ENCODE data around the gene IL33. TPM values are rescaled to one million over a fixed set of nuclear protein-coding genes. Genes with fewer than 3 reads are reported as not detected.

Gene IL33
- total RNA-seq, 2 donors from 2014 or later: 69.7 to 160 TPM

DNA sequence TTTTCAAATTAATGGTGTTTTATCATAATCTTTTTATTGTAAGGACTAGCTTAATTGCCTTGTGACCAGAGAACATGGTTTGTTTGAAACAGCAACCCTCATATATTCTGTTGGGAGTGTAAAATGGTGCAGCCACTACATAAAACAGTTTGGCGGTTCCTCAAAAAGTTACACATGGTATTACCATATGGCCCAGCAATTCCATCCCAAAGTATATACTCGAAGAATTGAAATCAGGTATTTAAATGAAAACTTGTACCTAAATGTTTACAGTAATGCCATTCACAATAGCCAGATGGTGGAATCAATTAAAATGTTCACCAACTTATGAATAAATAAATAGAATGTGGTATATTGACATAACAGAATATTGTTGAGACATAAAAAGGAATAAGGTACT is 14.8 kb upstream of the IL33 start:
- no peaks in the 10 kb centered on the region for H3K27me3 ChIP-seq (replicated peaks; ENCODE audit: insufficient read depth)
- H3K27ac ChIP-seq: no peak overlapping the region
- no peak overlapping the region for H3K4me3 ChIP-seq
- no peak for DNase-seq (ENCODE audit: low spot score)
- no peaks in the 10 kb centered on the region for H3K36me3 ChIP-seq
- TF ChIP-seq, protein P1, sequence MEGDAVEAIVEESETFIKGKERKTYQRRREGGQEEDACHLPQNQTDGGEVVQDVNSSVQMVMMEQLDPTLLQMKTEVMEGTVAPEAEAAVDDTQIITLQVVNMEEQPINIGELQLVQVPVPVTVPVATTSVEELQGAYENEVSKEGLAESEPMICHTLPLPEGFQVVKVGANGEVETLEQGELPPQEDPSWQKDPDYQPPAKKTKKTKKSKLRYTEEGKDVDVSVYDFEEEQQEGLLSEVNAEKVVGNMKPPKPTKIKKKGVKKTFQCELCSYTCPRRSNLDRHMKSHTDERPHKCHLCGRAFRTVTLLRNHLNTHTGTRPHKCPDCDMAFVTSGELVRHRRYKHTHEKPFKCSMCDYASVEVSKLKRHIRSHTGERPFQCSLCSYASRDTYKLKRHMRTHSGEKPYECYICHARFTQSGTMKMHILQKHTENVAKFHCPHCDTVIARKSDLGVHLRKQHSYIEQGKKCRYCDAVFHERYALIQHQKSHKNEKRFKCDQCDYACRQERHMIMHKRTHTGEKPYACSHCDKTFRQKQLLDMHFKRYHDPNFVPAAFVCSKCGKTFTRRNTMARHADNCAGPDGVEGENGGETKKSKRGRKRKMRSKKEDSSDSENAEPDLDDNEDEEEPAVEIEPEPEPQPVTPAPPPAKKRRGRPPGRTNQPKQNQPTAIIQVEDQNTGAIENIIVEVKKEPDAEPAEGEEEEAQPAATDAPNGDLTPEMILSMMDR (IDR thresholded peaks at IDR 0.05): no peak
- H3K9me3 ChIP-seq: no peaks in the 10 kb centered on the region
- no peak for ATAC-seq (ENCODE audit: insufficient number of reproducible peaks, low FRiP score, low read depth)
- no peaks in the 10 kb centered on the region for H3K4me1 ChIP-seq (ENCODE audit: control insufficient read depth in 1 of 2, low read depth in 2 of 2)

DNA sequence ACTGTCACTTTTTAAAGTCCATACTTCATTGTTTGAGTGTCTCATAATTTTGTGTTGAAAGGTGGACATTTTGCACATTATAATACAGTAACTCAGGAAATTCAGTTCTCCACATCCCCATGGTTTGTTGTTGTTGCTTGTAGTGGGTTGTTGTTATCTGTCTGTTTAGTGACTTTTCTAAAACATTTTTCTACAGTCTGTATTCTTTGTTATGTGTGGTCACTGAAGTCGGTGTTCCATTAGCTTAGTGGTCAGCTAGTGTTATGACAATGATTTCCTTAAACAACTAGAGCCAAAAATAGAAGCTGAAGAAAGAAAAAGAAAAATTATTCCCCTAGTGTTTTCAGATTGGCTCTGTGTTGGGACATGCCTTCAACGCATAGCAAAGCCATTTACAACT is 5.6 kb upstream of the IL33 start:
- no peak for ATAC-seq (ENCODE audit: insufficient number of reproducible peaks, low FRiP score, low read depth)
- no peak overlapping the region for H3K27ac ChIP-seq
- H3K9me3 ChIP-seq: peaks cover 20% of the 10 kb centered on the region
- H3K36me3 ChIP-seq: no peaks in the 10 kb centered on the region
- H3K4me3 ChIP-seq: no peak overlapping the region
- no peaks in the 10 kb centered on the region for H3K27me3 ChIP-seq (replicated peaks; ENCODE audit: insufficient read depth)
- peaks cover 0 to 6% of the 10 kb centered on the region in 2 donors for H3K4me1 ChIP-seq (ENCODE audit: control insufficient read depth in 1 of 2, low read depth in 2 of 2)
- TF ChIP-seq, protein P1 (IDR thresholded peaks at IDR 0.05): no peak
- no peak for DNase-seq (ENCODE audit: low spot score)

DNA sequence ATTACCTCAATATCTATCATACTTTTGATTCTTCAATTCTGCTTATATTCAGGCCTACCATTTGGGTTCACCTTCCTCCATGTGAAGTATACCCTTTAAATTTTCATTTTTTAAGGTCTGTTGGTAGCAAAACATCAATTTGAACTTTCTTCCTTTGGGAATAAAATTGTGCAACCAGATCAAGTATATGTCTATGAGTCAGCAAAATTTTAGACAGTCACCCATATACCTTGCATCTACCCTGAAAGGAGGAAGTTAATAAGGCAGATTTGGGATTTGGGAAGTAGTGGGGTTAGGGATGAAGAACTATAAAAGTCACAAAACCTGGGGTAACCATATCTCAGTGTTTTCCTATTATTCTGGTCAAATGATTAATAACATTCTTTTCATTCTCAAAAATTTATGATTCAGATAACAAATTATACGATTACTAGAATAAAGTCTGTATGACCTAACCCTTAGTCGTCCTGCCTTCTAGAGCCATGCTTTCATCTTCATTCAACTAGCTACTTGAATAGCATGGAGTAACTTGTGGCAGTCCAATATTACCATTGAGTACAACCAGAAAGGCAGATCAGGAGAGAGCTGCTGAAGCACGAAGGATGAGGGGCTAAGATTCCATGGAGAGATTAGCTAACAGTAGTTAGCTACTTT is 2.8 kb upstream of the IL33 start:
- H3K4me1 ChIP-seq (ENCODE audit: control insufficient read depth in 1 of 2, low read depth in 2 of 2): peaks cover 0 to 28% of the 10 kb centered on the region in 2 donors
- no peak for ATAC-seq (ENCODE audit: insufficient number of reproducible peaks, low FRiP score, low read depth)

DNA sequence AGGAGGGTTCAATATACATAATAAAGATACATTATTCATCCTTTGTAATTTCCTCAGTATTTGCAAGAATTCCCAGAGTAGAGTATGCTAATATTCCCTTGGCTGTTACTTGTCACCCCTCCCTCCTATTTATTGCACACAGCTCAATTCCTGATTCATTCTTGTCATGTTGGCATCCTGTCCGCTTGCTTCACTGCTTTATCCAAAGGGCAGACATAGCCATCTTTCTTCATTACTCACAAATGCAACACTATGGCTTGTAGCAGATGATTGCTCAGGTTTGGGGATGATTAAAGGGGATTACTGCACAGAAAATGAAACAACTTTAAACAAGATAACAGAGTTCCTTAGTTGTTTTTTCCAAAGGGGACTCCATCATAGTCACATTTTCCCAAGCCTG is 1.2 kb upstream of the IL33 start:
- H3K27me3 ChIP-seq (replicated peaks; ENCODE audit: insufficient read depth): no peaks in the 10 kb centered on the region
- TF ChIP-seq, protein P1 (IDR thresholded peaks at IDR 0.05): no peak
- H3K27ac ChIP-seq: no peak overlapping the region
- H3K4me3 ChIP-seq: no peak overlapping the region
- H3K9me3 ChIP-seq: peaks cover 10% of the 10 kb centered on the region
- DNase-seq (ENCODE audit: low spot score) (no peak), ATAC-seq (ENCODE audit: insufficient number of reproducible peaks, low FRiP score, low read depth) (no peak)
- no peaks in the 10 kb centered on the region for H3K36me3 ChIP-seq
- H3K4me1 ChIP-seq (ENCODE audit: control insufficient read depth in 1 of 2, low read depth in 2 of 2): peaks cover 4 to 35% of the 10 kb centered on the region in 2 donors

More for the DNA sequence above, 2.8 kb upstream of the IL33 start:
- H3K27me3 ChIP-seq (replicated peaks; ENCODE audit: insufficient read depth): no peaks in the 10 kb centered on the region
- H3K36me3 ChIP-seq: no peaks in the 10 kb centered on the region
- no peak overlapping the region for H3K4me3 ChIP-seq
- H3K27ac ChIP-seq: no peak overlapping the region
- DNase-seq (ENCODE audit: low spot score): no peak
- peaks cover 19% of the 10 kb centered on the region for H3K9me3 ChIP-seq
- TF ChIP-seq, protein P1 (IDR thresholded peaks at IDR 0.05): no peak

DNA sequence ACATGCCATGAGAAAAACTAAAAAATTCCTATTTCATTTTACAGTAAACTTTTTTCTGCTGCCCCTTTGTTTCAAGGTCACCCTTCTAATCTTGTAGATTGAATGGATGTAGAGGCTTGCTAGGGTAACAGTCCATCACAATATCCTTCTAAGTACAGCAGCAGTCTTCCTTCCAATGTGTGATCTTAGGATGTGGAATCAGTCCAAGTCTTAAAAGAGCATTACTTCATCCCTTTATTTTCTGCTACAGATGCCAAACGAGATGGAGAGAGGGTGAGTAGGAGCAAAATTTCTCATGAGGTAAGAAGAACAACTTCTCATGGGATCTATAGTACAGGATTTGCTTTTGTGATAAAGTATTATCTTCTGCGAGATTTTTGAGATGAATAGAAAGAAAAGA is 704 bp upstream of the IL33 start:
- Histone ChIP-seq H3K9me3 (peaks cover 8% of the 10 kb centered on the region), H3K27ac (peak overlapping the region; percentile 76 to 77), H3K4me1 (ENCODE audit: control insufficient read depth in 1 of 2, low read depth in 2 of 2) (peaks cover 4 to 40% of the 10 kb centered on the region in 2 donors), H3K4me3 (peak overlapping the region; percentile 63), H3K27me3 (replicated peaks; ENCODE audit: insufficient read depth) (no peaks in the 10 kb centered on the region), H3K36me3 (no peaks in the 10 kb centered on the region)
- TF ChIP-seq, protein P1 (IDR thresholded peaks at IDR 0.05): no peak
- no peak for DNase-seq (ENCODE audit: low spot score)
- ATAC-seq (ENCODE audit: insufficient number of reproducible peaks, low FRiP score, low read depth): no peak

Measured in thoracic aorta (tissue), 2 donors.